Tracheal epithelial cell (primary cell): ENCODE data around the gene ENO1. TPM values are rescaled to one million over a fixed set of nuclear protein-coding genes. Genes with fewer than 3 reads are reported as not detected.

Experiments used
- total RNA-seq: library from RNA; depleted of rRNA; stranded (reverse); fragments of >200 nt; gene quantifications from 2 replicates; pipeline ENCODE4 v1.2.1, GENCODE V29; 2014

ENO1 gene
- total RNA-seq = 1,547 and 2,967 TPM in 2 replicates

GRCh38 chr1:8878448-8878697 lies at the start of gene ENO1:
TSS of gene ENO1 (minus strand) at chr1:8878686. CDS start at chr1:8874908, 3,778 bp downstream.

GRCh38 chr1:8817412-8818324 lies 60.8 kb downstream of the ENO1 start, which contains the start of gene RERE:
TSS of gene RERE (minus strand) at chr1:8817640.

Other genes starting within 250 kb of the ENO1 start
- gene RERE, start 61.0 kb downstream of the ENO1 start, total RNA-seq = 21.9 and 40.1 TPM in 2 replicates
- not detected in 2 replicates for gene CA6, start 67.2 kb upstream of the ENO1 start, total RNA-seq
- gene SLC2A7, start 147.7 kb upstream of the ENO1 start, total RNA-seq = not detected in 2 replicates
- under 0.01 TPM in 1 of 2 replicates, not detected in the other for gene SLC2A5, start 190.9 kb upstream of the ENO1 start, total RNA-seq